RCC 7860 (cell line): Measurements from ENCODE around the gene C1QTNF2.
"Not testable (repeated sequence)": the region's sequence is repeated elsewhere in the genome, so short reads cannot be mapped to it uniquely, and the experiment has no call there.

Experiments used
- DNase-seq: peaks from one replicate; pipeline ENCODE4 v3.0.0-alpha.2; 2015; ENCODE audit warnings: low spot score
- FAIRE-seq: peaks from 2 replicates; lab custom pipeline; 2012; peaks lifted over from hg19 to GRCh38; lab: Jason Lieb, UNC

C1QTNF2 gene

DNA sequence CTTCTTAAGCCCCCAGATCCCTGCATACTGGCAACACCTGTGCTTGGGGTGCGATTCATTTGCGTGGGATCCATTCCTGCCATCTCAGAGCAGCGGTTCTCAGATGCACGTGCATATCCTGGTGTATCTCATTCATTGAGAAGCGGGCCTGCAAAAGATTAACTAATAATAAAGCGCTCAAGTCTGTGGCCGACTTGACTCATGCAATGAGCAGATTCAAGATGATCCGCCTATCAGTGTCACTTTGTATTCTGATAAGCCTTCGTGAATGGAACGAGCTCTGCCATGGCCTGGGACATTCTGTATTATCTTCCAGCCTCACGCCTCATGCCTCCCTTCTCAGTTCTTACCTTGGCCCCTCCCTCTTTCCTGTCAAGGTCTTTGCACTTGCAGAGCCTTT lies 22.3 kb downstream of the C1QTNF2 start:
- no peak for FAIRE-seq
- no peak for DNase-seq

DNA sequence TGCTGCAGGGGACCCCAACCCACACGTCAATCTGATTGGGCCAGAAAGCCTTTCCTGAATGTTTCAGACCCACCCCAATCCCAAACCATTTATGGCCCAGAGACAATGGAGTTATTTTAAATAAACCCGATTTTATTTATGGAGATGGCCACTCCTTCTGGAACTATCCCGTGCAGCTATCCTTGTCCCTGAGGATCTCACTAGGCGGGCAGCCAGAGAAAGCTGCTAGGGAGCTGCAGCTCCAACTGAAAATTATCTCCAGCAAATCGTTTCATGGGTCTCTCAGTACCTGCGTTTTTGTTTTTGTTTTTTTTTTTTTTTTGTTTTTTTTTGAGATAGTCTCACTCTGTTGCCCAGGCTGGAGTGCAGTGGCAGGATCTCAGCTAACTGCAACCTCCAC lies 23.0 kb downstream of the C1QTNF2 start:
- DNase-seq (no peak), FAIRE-seq (no peak)

DNA sequence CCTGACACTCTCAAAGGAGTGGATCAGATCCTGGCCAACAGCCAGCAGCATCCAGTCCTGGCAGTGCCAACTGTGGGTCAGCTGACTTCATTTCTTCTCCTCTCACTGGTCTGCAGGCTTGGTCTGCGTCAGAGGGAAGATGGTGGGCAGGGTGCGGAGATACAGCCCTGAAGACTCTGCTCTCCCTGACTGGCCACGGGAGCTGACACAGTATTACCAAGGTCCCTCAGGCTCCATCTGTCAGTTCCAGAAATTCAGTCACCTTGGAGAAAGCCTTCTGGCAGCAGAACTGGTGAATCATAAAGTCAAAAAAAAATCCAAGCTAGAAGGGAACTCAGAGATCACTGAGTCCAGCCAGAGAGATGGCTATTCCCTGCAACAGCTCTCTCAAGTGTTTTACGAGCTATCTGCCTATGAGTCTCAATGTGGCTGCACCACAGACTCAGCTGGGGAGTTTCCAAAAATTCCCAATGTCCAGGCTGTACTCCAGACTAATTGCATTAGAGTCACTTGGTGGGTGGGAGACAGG lies 27.9 kb downstream of the C1QTNF2 start:
- DNase-seq (peak; percentile 51), FAIRE-seq (no peak)

DNA sequence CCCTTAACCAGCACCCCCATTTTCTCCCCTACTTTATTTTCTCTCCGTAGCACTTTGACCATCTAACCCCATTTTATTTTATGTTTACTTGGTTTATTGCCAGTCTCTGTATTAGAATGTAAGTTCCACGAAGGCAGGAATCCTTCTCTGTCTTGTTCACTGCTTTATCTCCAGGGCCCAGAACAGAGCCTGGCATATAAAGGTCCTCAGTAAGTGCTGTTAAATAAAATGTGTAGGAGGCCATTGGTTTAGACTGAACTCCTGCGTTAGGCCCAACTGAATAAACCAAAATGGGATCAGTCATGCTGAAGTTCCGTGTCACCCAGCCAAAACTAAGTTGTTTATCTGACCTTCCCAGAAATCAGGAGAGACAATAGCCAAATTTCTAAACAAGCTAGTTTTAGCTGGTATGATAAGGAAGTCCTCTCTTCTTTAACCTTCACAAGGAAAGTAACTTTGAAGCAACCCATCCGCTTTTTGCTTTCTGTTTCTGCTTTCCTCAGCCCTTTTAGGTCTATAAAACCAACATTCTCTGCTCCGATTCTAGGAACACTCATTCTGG lies 29.0 kb downstream of the C1QTNF2 start:
- DNase-seq (no peak), FAIRE-seq (no peak)

DNA sequence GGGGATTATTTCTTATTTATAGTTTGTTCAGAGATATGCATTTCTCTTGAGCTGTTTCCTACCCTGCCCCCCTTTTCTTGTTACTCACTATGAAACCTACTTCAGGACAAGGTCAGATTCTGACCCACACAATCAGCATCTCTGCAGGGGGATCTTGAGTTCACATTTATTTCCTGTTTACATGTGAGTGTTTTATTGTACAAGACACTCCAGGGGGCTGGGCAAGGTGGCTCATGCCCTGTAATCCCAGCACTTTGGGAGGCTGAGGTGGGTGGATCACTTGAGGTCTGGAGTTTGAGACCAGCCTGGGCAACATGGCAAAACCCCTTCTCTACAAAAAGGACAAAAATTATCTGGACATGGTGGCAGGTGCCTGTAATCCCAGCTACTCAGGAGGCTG lies 29.9 kb downstream of the C1QTNF2 start:
- FAIRE-seq, DNase-seq: not testable (repeated sequence)

DNA sequence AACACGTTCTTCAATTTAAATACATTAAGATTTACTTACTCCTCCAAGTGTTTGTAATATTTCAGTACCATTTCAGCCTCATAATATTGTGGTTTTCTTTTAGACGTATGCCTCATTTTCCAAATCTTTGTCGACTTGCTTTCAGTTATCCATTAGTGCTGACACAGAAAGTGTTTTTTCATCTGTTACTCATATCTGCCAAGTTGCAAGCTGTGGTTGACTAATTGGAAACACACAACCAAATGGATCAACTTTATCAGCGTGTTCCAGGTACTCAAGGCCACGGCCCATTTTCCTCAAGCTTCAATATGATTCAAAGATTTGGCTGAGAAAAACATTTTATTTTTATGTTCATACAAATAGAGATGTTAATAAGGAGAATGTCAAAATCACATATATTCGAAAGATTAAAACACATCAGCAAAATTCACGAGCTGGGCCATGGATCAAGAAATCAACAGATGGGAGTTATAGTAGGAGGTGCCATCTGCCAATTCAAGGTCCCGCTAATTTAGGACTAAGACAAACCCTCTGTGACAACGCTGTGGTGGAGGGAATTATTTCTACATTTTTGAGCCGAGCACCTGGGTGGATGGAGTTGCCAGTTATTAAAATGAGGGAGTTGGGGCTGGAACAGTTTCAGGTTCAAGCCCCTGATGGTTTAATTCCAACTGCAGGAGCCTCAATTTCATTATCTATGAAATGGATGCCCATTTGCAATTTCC lies 30.9 kb downstream of the C1QTNF2 start:
- DNase-seq (no peak), FAIRE-seq (no peak)

DNA sequence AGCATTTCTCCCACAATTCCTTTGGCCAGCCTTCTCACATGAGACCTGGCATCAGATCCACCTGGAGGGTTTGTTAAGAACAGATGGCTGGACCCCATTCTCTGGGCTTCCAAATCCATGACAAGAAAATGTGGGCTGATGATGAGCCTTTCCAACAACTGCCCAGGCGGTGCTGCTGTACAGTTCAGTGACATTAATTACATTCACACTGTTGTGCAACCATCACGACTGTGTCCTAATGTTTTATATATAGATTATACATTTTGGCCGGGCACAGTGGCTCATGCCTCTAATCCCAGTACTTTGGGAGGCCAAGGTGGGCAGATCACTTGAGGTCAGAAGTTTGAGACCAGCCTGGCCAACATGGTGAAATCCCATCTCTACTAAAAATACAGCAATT lies 35.7 kb downstream of the C1QTNF2 start:
- FAIRE-seq, DNase-seq: not testable (repeated sequence)

DNA sequence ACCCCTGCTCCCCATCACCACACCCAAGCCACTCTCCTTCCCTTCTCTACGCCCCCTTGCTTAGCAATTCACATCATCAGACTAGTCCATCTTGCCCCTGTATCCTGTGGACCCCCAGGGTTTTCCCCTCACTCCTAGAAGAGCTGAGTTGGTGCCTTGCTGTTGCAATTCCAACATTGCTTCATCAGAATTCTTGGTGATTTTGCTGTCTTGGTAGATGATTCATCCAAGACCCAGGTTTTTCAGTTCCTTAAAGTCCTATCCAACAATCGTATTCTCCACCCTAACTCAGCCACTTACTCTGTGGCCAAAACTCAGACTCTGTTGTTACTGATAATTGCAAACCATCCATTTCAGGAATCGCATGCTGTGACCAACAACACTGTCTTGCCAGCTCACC lies 36.7 kb downstream of the C1QTNF2 start:
- FAIRE-seq (no peak), DNase-seq (no peak)

DNA sequence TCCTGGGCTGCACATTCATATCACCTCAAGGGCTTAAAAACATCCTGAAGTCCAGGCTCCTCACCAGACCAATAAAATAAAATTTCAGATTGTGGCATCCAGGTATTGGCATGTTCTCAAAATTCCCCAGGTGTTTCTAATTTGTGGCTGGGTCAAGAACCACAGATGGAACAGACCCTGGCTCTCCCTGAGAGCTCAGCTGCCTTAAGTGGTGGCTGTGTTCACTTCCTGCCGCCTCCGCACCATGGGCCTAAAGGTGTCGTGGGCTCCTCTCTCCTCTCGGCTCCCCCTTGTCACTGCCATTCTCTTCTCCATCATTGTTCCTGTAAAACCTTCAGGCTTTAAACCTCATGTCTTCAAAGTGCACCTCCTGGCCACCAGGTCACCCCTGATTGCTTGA lies 40.2 kb downstream of the C1QTNF2 start:
- FAIRE-seq (no peak), DNase-seq (no peak)

DNA sequence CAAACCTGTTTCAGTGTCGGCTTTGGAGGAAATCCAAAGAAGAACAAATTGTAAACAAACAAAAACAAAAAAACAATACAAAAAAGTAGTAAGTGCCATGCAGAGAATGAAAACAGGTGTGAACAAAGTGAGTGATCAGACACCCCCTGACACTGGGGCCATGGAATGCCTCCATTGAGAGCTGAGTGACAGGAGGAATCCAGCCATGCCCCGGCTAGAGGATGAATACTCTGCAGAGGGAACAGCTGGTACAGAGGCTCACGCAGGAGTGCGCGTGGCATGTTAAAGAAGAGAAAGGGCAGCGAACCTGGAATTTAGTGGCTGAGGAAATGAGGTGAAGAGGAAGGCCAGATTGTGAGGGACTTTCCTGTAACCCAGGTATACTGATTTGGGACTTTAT lies 42.6 kb downstream of the C1QTNF2 start:
- DNase-seq (no peak), FAIRE-seq (no peak)

DNA sequence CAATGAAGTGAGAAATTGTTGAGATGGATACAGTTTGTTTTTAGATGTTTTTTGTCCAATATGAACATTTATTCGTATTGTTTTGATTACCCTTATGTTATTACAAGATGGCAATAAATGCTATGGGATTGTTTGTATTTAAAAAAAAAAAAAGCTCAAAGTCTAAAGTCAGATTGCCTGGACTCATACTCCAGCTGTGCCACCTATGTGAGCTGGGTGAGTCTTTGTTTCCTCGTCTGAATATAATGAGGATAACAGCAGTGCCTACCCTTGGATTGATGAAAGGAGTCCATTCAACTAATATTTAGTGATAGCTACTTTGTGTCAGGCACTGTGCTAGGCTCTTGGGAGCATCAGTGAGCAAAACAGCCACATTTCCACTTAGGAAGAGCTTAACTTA lies 43.4 kb downstream of the C1QTNF2 start:
- no peak for DNase-seq
- FAIRE-seq = no peak

DNA sequence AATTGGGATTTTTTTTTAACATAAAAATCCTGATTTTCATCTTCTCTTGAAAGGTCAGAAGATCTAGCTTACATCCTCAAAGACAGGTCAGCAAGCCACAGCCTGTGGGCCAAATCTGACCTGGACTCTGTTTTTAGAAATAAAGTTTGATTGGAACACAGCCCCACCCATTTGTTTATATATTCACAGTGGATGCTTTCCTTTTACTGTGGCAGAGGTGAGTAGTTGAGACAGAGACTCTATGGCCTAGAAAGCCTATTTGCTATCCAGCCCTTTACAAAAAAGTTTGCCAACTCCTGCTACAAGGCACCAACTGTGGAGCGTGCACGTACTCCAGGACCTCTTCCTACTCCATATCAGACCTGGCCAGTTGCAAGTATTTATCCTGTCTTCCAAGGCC lies 44.7 kb downstream of the C1QTNF2 start:
- no peak for FAIRE-seq
- DNase-seq = no peak

DNA sequence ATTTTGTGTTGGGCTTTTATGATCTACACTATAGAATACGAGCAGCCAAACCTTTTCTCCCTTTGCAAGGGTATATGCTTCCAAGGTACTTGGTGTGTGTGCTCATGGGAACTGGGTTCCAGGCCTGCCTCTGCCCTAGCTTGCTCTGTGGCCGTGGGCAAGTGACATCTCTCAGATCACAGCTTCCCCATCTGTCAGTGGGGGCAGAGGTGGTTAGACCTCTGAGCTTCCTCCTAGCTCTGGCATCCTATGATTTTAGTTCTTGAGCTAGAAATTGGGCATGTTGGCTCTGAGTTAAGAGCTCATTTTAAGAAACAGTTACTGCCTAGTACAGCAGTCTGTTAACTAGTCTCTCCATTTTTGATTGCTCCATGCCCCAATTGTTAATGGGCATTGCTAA lies 45.5 kb downstream of the C1QTNF2 start:
- no peak for DNase-seq
- no peak for FAIRE-seq

DNA sequence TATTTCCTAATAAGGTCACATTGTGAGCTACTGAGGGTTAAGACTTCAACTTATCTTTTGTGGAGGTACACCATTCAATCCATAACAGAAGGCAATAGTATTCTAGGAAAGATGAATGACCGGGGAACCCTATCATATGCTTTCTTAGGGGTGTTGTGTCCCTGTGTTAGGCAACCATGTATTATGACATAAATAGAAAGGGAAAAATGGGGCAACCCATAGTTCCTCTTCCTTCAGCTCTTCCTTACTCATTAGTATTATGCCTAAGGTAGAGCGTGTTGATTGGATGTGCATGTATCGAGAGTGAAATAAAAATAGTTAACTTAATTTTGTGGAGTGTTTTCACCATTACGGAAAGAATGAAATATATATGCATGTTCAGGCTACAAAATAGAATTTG lies 52.0 kb downstream of the C1QTNF2 start:
- FAIRE-seq (no peak), DNase-seq (no peak)

DNA sequence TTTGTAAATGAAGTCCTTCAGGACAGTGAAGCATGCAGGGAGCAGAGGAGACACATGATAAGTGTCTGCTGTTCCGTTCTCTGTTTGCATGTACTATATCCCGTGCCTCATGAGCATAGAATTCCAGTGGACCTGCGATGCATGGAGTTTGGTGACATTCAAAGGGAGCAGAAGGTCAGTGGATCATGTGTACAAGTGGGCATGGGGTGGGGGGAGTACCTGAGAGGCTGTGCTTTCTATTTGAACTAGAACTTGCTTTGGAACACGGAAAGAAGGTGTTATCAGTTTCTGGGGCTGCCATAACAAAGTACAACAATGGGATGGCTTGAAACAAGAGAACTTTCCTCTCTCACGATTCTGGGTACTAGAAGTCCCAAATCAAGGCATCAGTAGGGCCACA lies 53.0 kb downstream of the C1QTNF2 start:
- FAIRE-seq (no peak), DNase-seq (no peak)

DNA sequence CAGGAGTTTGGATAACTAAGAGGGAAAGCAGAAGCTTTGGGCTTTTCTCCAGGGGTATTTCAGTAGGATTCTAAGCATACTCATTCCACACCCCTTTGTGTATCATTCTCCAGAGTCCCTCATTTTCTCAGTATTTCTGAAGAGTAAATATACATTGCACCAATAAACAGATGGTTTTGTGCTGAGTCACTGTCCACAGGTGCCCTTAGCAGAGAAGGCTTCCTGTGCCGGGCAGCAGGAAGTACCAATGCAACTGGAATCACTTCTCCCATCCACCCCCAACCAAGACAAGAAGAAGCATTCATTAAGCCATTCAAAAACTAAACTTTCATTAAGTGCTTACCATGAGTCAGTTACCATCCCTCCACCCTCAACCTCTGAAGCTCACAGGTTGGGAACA lies 54.5 kb downstream of the C1QTNF2 start:
- DNase-seq = peak; percentile 41
- no peak for FAIRE-seq

DNA sequence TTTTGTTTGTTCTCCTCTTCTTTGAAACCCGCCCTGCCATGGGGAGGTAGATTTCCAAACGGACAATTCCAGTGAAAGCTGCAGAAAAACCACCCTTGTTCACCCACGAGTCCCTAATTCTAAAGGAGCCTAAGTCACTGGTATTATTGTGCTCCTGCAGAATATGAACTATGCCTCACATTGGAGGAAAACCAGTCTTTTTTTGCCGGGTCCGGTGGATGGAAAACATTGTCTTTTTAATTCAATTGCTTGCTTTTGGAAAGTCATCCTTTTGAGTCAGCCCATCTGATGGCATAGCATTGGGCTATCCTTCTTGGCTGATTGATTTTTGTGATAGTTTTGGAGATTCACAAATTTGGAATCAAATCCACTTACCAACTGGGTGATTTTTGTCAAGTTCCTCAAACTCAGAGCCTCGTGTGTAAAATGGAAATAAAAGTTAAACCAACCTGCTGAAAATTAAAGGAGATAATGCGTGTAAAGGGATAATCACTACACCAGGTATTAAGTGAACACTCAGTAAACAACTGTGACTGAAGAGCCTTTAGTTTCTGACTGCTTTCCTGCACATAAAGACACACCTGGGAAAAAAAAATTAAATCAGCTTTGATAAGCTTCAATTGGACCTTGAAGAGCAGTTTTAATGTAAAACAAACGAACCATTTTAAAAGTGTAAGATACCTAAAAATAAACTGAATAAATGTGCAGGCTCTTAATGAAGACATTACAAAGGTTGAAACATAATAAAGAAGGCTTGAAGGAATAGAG lies 57.3 kb downstream of the C1QTNF2 start:
- no peak for DNase-seq
- no peak for FAIRE-seq

DNA sequence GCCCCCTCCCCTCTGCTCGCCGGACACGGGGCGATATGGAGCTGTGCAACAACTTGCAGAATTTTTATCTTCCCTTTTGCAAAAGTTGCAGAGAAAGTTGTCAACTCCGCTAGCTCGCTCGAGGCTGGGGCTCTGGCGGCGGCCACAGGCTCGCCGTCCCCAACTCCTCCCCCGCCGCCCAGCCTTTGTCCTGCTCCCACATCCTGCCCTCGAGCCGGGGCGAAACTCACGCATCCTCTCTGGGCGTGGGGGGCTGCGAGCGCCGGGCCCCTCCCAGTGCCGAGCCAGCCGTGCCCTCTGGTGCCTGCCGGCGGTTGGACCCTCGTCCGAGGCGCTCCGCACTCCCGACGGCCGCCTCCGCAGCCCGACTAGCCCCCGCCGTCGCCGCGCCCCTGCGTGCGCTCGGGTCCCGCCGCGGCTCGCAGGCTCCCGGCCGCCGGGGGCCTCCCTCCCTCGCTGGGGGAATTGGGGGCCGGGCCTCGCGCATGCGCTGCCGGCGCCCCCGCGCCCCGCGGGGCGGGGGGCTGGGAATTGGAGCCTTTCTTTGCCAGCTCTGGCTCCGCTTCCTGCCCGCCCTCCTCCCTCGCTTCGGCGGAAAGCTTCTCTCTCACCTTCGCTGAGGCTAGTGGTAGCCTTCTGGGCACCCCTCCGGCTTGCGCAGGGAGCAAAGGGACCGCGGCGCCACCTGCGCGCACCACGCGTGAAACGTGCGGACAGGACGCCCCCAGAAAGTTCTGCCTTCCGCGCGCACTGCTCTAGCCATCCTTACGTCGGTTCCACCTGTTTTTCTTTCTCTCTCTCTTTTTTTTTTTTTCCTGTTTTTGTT lies 58.1 kb downstream of the C1QTNF2 start, which contains the start of gene CCNJL:
TSS of gene CCNJL (minus strand) at position 431 of the 826 bp plus-strand sequence. CDS start 641 bp downstream, outside the sequence.
- no peak for FAIRE-seq
- DNase-seq = peak; percentile 34

DNA sequence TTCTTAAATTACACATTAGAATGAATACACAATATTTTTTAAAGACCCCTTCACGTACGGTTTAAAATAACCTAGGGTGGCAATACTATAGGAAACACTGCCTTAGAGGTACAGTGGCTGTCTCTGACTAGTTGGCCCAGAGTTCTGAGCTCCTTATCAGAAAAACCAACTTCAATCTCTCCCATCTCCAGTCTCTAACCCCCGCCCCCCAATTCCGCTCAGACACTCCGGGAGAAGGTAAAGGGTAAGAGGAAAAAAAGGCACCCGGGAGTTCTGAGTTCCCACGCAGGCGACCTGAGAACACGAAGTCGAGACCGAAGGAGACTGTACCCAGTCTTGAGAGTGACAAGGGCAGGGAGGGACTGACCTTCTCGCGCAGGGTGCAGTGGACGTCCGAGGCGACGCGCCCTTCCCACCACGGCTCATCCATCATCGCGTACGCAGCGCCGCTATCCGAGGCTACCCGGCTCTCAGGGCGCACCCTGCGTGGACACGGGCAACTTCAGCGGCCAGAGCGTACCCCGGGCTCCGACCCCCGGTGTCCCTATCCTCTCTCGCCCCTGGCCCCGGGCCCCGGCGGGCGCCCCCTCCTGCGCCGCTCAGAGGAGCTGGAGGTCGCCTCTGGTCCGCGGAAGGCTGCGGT lies 58.8 kb downstream of the C1QTNF2 start:
- DNase-seq (no peak), FAIRE-seq (no peak)

DNA sequence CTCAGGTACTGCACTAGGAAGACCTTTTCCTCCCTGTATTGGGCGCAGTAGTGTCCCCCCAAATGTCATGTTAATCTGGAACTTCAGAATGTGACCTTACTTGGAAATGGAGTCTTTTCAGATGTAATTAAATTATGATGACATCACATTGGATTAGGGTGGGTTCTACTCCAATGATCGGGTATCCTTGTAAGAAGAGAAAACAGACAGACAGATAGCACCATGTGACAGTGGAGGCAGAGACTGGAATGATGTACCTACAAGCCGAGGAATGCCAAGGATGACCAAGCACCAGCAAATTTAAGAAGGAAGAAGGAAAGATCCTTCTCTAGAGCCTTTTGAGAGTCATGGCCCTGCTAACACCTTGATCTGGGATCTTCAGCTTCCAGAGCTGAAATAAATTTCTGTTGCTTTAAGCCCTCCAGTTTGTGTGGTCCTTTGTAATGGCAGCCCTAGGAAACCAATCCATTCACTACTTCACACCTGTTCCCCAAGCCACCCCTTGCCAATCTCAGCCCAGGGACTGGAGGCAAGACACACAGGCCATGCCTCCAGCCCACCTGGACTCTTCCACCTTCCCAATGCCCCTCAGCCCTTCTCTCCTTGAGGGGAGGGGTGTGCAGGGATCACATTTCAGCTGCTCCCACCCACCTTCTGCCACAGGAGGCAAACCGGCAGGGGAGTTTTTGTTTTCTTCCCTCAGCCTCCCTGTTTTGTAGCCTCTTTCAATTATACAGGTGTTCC lies 59.7 kb downstream of the C1QTNF2 start:
- FAIRE-seq = no peak
- no peak for DNase-seq
